HG03378 (cell line): ENCODE measurements around the gene CASKIN1.

Experiments used
- ATAC-seq: cut with Tn5 transposase; IDR thresholded peaks from one replicate; pipeline ENCODE4 v1.9.1; 2021; ENCODE audit warnings: mild to moderate bottlenecking, moderate library complexity; ENCODE audit not compliant: unreplicated experiment

CASKIN1 gene

GRCh38 chr16:2176047-2176446 is 20.4 kb downstream of the CASKIN1 start:
- no peak for ATAC-seq

GRCh38 chr16:2175454-2175853 is 21.0 kb downstream of the CASKIN1 start:
- no peak for ATAC-seq

GRCh38 chr16:2174396-2175131 is 21.8 kb downstream of the CASKIN1 start:
- ATAC-seq, result no peak

- ATAC-seq, result no peak
Observed at GRCh38 chr16:2173916-2174315, 22.5 kb downstream of the CASKIN1 start.

GRCh38 chr16:2173366-2173765 is 23.0 kb downstream of the CASKIN1 start:
- no peak for ATAC-seq

GRCh38 chr16:2172688-2173335 is 23.6 kb downstream of the CASKIN1 start:
- no peak for ATAC-seq

- no peak for ATAC-seq
Observed at GRCh38 chr16:2171601-2172178, 24.7 kb downstream of the CASKIN1 start.

GRCh38 chr16:2170587-2171435 is 25.6 kb downstream of the CASKIN1 start:
- ATAC-seq, result no peak

DNA sequence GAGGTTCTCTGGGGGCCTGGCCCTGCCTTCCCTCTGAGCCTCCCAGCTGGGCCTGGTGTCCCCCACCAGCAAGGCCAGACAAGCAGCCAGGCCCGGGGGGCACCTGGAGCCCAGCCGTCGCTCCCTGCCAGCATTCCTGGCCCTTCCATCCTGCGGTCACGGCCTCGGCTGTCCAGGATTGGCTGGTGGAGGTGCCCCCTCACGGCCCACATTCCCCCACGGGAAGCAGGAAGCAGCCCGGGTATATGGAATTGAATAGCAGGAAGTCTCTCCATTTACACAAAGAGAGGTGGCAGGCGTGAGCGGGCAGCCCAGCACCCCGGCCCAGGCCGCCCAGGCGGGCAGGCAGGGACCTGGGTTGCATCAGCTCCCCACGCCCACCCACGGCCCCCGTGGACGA is 26.3 kb downstream of the CASKIN1 start:
- ATAC-seq, result no peak

- no peak for ATAC-seq
Observed at GRCh38 chr16:2167068-2167638, 29.3 kb downstream of the CASKIN1 start.

GRCh38 chr16:2166263-2167067 is 29.9 kb downstream of the CASKIN1 start:
- no peak for ATAC-seq

GRCh38 chr16:2165861-2166260 is 30.5 kb downstream of the CASKIN1 start:
- ATAC-seq, result no peak

DNA sequence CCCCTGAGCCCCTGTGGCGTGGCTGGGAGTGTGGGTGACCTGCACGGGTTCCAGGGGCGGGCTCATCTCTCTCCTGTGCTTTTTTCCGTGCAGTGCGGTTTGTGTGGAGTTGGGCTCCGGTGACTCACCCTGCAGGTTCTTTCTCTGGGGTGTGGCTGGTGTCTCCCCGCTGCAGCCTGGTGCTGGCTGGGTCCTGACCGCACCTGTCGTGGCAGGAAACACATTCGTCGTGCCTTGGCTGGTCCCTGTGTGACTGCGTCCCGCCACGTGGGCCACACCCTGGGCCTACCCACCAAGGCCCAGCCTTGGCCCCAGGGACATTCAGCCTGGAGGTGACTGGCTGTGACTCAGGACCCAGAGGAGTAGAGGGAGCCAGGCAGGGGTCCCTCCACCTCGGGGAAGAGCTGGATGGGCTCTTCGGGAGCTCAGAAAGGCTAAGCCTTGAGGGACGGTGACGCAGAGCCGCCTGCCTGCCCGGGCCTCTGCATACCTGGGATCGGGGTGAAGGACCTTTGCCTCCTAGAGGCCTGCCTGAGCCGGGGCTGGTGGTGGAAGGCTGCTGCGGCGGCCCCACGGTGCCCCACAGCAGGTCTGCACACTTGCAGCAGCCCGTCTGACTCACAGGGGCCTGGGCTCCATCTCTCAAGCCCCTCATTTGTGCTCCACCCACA is 33.1 kb downstream of the CASKIN1 start:
- no peak for ATAC-seq

- ATAC-seq, result no peak
Observed at GRCh38 chr16:2162676-2163118, 33.7 kb downstream of the CASKIN1 start.

GRCh38 chr16:2161911-2162310 is 34.5 kb downstream of the CASKIN1 start:
- ATAC-seq, result no peak

DNA sequence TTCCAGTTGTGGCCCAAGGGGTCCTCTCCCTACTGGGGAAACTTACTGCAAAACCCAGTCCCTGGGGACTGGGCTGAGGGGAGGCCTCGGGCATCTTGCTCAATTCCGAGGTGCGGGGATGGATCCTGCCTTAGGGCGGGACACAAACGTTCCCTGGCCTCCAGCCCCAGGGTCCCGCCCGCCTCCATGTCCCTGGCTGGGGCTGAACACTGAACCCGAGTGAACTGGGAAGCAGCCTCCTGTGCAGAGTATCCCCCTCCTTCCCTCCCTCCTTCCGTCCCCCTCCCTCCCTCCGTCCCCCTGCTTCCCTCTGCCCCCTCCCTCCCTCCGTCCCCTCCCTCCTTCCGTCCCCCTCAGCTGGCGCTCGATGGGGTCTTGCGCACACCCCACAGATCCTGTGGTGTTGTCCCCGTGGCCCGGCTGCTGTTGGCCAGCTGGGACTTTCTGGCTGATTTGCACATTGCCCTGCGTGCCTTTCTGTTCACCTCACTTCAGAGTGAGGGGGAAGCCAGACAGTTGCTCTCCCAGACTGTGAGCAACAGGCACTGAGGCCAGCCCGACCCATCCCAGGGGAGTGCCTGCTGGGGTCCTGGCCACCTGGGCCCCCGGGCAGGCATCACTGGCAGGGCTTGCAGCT is 35.4 kb downstream of the CASKIN1 start:
- ATAC-seq, result no peak

DNA sequence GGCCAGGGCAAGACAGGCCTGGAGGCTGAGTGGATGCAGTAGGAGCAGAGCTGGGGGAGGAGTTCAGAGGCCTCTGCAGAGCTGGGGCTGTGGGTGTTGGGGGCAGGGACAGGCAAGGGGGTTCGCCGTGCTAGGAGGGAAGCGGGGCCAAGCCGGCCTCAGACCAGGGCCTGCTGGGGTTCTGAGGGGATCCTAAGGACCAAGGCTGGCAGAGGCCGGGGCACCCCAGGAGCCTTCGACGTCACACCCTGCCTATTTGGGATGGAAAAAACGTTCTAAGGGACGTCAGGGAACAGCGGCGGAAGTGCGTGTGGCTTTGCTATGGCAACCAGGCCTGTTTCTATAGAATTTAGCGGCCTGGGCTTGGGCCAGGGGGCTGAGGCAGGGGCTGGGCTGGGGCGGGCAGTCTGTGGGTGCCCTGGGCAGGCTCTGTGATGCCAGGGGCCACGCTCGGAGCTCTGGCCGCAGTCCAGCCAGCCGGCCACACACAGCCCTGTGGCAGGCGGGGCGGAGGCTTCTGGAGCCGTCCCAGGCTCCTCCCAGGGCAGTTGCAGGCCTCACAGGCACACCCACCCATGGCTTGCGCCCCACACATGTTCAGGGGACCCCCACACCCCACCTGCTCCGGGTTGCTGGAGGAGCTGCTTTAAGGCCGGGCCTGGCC is 37.1 kb downstream of the CASKIN1 start:
- ATAC-seq, result no peak

DNA sequence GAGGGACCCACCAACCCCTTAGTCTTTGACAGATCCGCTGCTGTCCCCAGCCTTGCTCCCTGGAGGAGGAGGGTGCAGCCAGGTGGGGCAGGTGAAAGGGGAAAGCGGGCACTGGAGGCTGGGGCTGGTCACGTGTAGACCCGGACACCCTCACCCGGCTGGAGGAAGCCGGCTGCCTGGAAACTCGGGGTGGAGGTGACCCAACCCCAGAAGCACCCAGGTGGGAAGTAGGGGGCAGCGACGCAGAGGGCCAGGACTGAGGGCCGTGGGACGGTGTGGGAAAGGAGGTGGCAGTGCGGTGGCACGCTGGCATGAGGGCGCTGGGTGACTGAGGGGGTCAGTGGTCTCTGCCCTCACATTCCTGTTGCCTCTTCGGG is 38.2 kb downstream of the CASKIN1 start:
- no peak for ATAC-seq
